ENCODE results near the gene MX1.
"Not testable (repeated sequence)": the region's sequence is repeated elsewhere in the genome, so short reads cannot be mapped to it uniquely, and the experiment has no call there.

Gene MX1

GRCh38 chr21:41405321-41405720 lies 20.7 kb upstream of the MX1 start:
- Histone ChIP-seq H3K4me1 (ENCODE audit: control insufficient read depth in 1 of 2, insufficient read depth in 2 of 2, low read length in 2 of 2) (no peaks in the 10 kb centered on the region), H3K36me3 (ENCODE audit: control insufficient read depth in 1 of 2, insufficient read depth in 2 of 2, low read length in 2 of 2) (peaks cover 10 to 59% of the 10 kb centered on the region in 2 donors), H3K9ac (ENCODE audit: low read depth in 1 of 2, low read length in 2 of 2) (no peak overlapping the region), H3K4me3 (ENCODE audit: low read depth in 1 of 2, low read length in 2 of 2) (no peak overlapping the region), H3K9me3 (ENCODE audit: control insufficient read depth in 1 of 2, low read length in 2 of 2) (no peaks in the 10 kb centered on the region), H3K27ac (ENCODE audit: low read depth, low read length) (no peak overlapping the region), H3K27me3 (ENCODE audit: control insufficient read depth in 1 of 2, insufficient read depth in 2 of 2, low read length in 2 of 2) (no peaks in the 10 kb centered on the region)

- H3K27me3 ChIP-seq (ENCODE audit: control insufficient read depth in 1 of 2, insufficient read depth in 2 of 2, low read length in 2 of 2), result no peaks in the 10 kb centered on the region
- H3K9me3 ChIP-seq (ENCODE audit: control insufficient read depth in 1 of 2, low read length in 2 of 2), result no peaks in the 10 kb centered on the region
- peaks cover 10 to 54% of the 10 kb centered on the region in 2 donors for H3K36me3 ChIP-seq (ENCODE audit: control insufficient read depth in 1 of 2, insufficient read depth in 2 of 2, low read length in 2 of 2)
- no peak overlapping the region for H3K9ac ChIP-seq (ENCODE audit: low read depth in 1 of 2, low read length in 2 of 2)
- H3K4me3 ChIP-seq (ENCODE audit: low read depth in 1 of 2, low read length in 2 of 2), result no peak overlapping the region
- H3K4me1 ChIP-seq (ENCODE audit: control insufficient read depth in 1 of 2, insufficient read depth in 2 of 2, low read length in 2 of 2), result peaks cover 0 to 5% of the 10 kb centered on the region in 2 donors
- H3K27ac ChIP-seq (ENCODE audit: low read depth, low read length), result no peak overlapping the region
Measured at GRCh38 chr21:41406340-41406739, 19.7 kb upstream of the MX1 start.

GRCh38 chr21:41407541-41408460 lies 18.2 kb upstream of the MX1 start:
- H3K27me3 ChIP-seq (ENCODE audit: control insufficient read depth in 1 of 2, insufficient read depth in 2 of 2, low read length in 2 of 2), result no peaks in the 10 kb centered on the region
- no peaks in the 10 kb centered on the region for H3K9me3 ChIP-seq (ENCODE audit: control insufficient read depth in 1 of 2, low read length in 2 of 2)
- no peak overlapping the region for H3K27ac ChIP-seq (ENCODE audit: low read depth, low read length)
- no peak overlapping the region for H3K4me3 ChIP-seq (ENCODE audit: low read depth in 1 of 2, low read length in 2 of 2)
- peaks cover 10 to 43% of the 10 kb centered on the region in 2 donors for H3K36me3 ChIP-seq (ENCODE audit: control insufficient read depth in 1 of 2, insufficient read depth in 2 of 2, low read length in 2 of 2)
- H3K9ac ChIP-seq (ENCODE audit: low read depth in 1 of 2, low read length in 2 of 2), result no peak overlapping the region
- H3K4me1 ChIP-seq (ENCODE audit: control insufficient read depth in 1 of 2, insufficient read depth in 2 of 2, low read length in 2 of 2), result peaks cover 0 to 12% of the 10 kb centered on the region in 2 donors

- H3K4me1 ChIP-seq (ENCODE audit: control insufficient read depth in 1 of 2, insufficient read depth in 2 of 2, low read length in 2 of 2), result peaks cover 0 to 12% of the 10 kb centered on the region in 2 donors
- H3K27ac ChIP-seq (ENCODE audit: low read depth, low read length), result no peak overlapping the region
- H3K4me3 ChIP-seq (ENCODE audit: low read depth in 1 of 2, low read length in 2 of 2), result no peak overlapping the region
- no peaks in the 10 kb centered on the region for H3K27me3 ChIP-seq (ENCODE audit: control insufficient read depth in 1 of 2, insufficient read depth in 2 of 2, low read length in 2 of 2)
- H3K9me3 ChIP-seq (ENCODE audit: control insufficient read depth in 1 of 2, low read length in 2 of 2), result no peaks in the 10 kb centered on the region
- H3K9ac ChIP-seq (ENCODE audit: low read depth in 1 of 2, low read length in 2 of 2), result no peak overlapping the region
- peaks cover 10 to 23% of the 10 kb centered on the region in 2 donors for H3K36me3 ChIP-seq (ENCODE audit: control insufficient read depth in 1 of 2, insufficient read depth in 2 of 2, low read length in 2 of 2)
Measured at GRCh38 chr21:41410361-41410760, 15.7 kb upstream of the MX1 start.

GRCh38 chr21:41410767-41411448 lies 15.1 kb upstream of the MX1 start:
- H3K4me1 ChIP-seq (ENCODE audit: control insufficient read depth in 1 of 2, insufficient read depth in 2 of 2, low read length in 2 of 2), result peaks cover 0 to 12% of the 10 kb centered on the region in 2 donors
- H3K27me3 ChIP-seq (ENCODE audit: control insufficient read depth in 1 of 2, insufficient read depth in 2 of 2, low read length in 2 of 2), result no peaks in the 10 kb centered on the region
- H3K27ac ChIP-seq (ENCODE audit: low read depth, low read length), result no peak overlapping the region
- H3K9ac ChIP-seq (ENCODE audit: low read depth in 1 of 2, low read length in 2 of 2), result no peak overlapping the region
- peaks cover 10 to 23% of the 10 kb centered on the region in 2 donors for H3K36me3 ChIP-seq (ENCODE audit: control insufficient read depth in 1 of 2, insufficient read depth in 2 of 2, low read length in 2 of 2)
- H3K9me3 ChIP-seq (ENCODE audit: control insufficient read depth in 1 of 2, low read length in 2 of 2), result no peaks in the 10 kb centered on the region
- H3K4me3 ChIP-seq (ENCODE audit: low read depth in 1 of 2, low read length in 2 of 2), result no peak overlapping the region

GRCh38 chr21:41411449-41412089 lies 14.5 kb upstream of the MX1 start:
- Histone ChIP-seq H3K4me1 (ENCODE audit: control insufficient read depth in 1 of 2, insufficient read depth in 2 of 2, low read length in 2 of 2) (peaks cover 0 to 12% of the 10 kb centered on the region in 2 donors), H3K36me3 (ENCODE audit: control insufficient read depth in 1 of 2, insufficient read depth in 2 of 2, low read length in 2 of 2) (peaks cover 10 to 19% of the 10 kb centered on the region in 2 donors), H3K4me3 (ENCODE audit: low read depth in 1 of 2, low read length in 2 of 2) (peak overlapping the region in 1 of 2 donors; percentile 36), H3K27ac (ENCODE audit: low read depth, low read length) (no peak overlapping the region), H3K9ac (ENCODE audit: low read depth in 1 of 2, low read length in 2 of 2) (no peak overlapping the region), H3K27me3 (ENCODE audit: control insufficient read depth in 1 of 2, insufficient read depth in 2 of 2, low read length in 2 of 2) (no peaks in the 10 kb centered on the region), H3K9me3 (ENCODE audit: control insufficient read depth in 1 of 2, low read length in 2 of 2) (no peaks in the 10 kb centered on the region)

GRCh38 chr21:41417505-41417904 lies 8.5 kb upstream of the MX1 start:
- not testable (repeated sequence) for H3K4me1 ChIP-seq (ENCODE audit: control insufficient read depth in 1 of 2, insufficient read depth in 2 of 2, low read length in 2 of 2); H3K9ac ChIP-seq (ENCODE audit: low read depth in 1 of 2, low read length in 2 of 2); H3K4me3 ChIP-seq (ENCODE audit: low read depth in 1 of 2, low read length in 2 of 2); H3K9me3 ChIP-seq (ENCODE audit: control insufficient read depth in 1 of 2, low read length in 2 of 2); H3K27me3 ChIP-seq (ENCODE audit: control insufficient read depth in 1 of 2, insufficient read depth in 2 of 2, low read length in 2 of 2); H3K36me3 ChIP-seq (ENCODE audit: control insufficient read depth in 1 of 2, insufficient read depth in 2 of 2, low read length in 2 of 2); H3K27ac ChIP-seq (ENCODE audit: low read depth, low read length)

- Histone ChIP-seq H3K27me3 (ENCODE audit: control insufficient read depth in 1 of 2, insufficient read depth in 2 of 2, low read length in 2 of 2) (no peaks in the 10 kb centered on the region), H3K9me3 (ENCODE audit: control insufficient read depth in 1 of 2, low read length in 2 of 2) (no peaks in the 10 kb centered on the region), H3K27ac (ENCODE audit: low read depth, low read length) (no peak overlapping the region), H3K9ac (ENCODE audit: low read depth in 1 of 2, low read length in 2 of 2) (no peak overlapping the region), H3K4me3 (ENCODE audit: low read depth in 1 of 2, low read length in 2 of 2) (no peak overlapping the region), H3K4me1 (ENCODE audit: control insufficient read depth in 1 of 2, insufficient read depth in 2 of 2, low read length in 2 of 2) (peaks cover 0 to 7% of the 10 kb centered on the region in 2 donors), H3K36me3 (ENCODE audit: control insufficient read depth in 1 of 2, insufficient read depth in 2 of 2, low read length in 2 of 2) (no peaks in the 10 kb centered on the region)
Measured at GRCh38 chr21:41418393-41418792, 7.6 kb upstream of the MX1 start.

- no peak overlapping the region for H3K4me3 ChIP-seq (ENCODE audit: low read depth in 1 of 2, low read length in 2 of 2)
- H3K27me3 ChIP-seq (ENCODE audit: control insufficient read depth in 1 of 2, insufficient read depth in 2 of 2, low read length in 2 of 2), result no peaks in the 10 kb centered on the region
- no peaks in the 10 kb centered on the region for H3K36me3 ChIP-seq (ENCODE audit: control insufficient read depth in 1 of 2, insufficient read depth in 2 of 2, low read length in 2 of 2)
- no peaks in the 10 kb centered on the region for H3K9me3 ChIP-seq (ENCODE audit: control insufficient read depth in 1 of 2, low read length in 2 of 2)
- H3K27ac ChIP-seq (ENCODE audit: low read depth, low read length), result no peak overlapping the region
- H3K4me1 ChIP-seq (ENCODE audit: control insufficient read depth in 1 of 2, insufficient read depth in 2 of 2, low read length in 2 of 2), result peaks cover 0 to 7% of the 10 kb centered on the region in 2 donors
- H3K9ac ChIP-seq (ENCODE audit: low read depth in 1 of 2, low read length in 2 of 2), result no peak overlapping the region
Measured at GRCh38 chr21:41418956-41419680, 6.9 kb upstream of the MX1 start.

Measured in duodenal mucosa (tissue), 2 donors.